Adrenal gland (tissue), 5 donors: ENCODE data around the gene RASD1.

Source experiments
- POLR2A ChIP-seq, 2 donors: fragments of 450-650 bp; IDR thresholded peaks; one replicate each; pipeline ENCODE4 v1.6.1; 2017; ENCODE audit warnings: antibody characterized with exemption in 2 of 2, mild to moderate bottlenecking in 2 of 2, moderate library complexity in 1 of 2
- TF ChIP-seq, protein P1 (sequence below), 6 experiments: fragments of 450-650 bp in 4 of 6; fragments of 200-600 bp in 2 of 6; sonication (generic) in 1 of 6; IDR thresholded peaks; 1 replicate in 5 of 6; 2 replicates in 1 of 6; pipeline versions ENCODE4 v1.5.1 to v1.8.0; 2016 to 2021; ENCODE audit warnings: antibody characterized with exemption in 6 of 6, mild to moderate bottlenecking in 2 of 6, moderate library complexity in 1 of 6
- donor health status: DM: no; HTN: no; CAD: no.

DNA sequence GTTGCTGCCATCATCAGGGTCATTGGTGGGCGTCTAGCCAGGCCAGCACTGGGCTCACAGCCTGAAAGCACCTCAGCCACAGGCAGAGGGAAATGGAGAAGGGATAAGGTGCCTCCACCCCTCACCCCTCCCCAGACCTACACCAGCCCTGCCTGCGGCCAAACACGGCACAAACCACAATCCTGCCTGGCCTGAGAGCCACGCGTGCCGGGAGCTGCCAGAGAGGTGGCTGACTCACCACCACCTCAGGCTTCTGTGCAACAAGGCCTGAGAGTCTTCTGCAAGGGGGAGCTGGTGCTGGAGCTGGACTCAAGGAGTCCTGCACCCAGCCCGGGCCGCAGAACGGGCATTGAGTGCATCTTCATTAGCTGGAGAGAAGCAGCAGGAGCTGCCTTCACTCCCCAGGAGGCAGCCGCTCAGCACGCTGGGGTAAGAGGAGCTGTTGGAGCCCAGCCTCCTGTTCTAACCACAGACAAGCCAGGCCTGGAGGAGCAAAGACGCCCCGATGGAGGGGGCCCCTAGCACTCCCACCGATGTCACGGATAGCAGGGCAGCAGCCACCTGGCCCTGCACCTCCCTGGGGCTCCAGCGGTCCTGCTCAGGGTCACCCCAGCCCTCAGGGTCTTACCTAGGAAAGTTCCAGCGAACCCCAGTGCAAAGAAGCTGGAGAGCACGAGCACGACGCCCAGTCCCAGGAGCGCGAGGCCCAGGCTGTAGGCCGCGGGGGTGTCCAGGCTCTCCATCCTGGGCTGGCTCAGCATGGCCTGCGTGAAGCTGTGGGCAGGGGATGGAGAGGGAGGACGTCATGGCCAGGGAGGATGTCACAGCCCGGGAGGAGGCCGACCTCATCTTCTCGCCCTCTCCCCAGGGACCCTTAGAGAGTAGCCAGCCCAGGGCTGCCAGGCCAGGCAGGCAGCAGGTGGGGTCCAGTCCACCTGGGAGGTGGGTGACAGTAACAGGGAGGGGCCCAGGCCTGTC lies 16.0 kb upstream of the RASD1 start:
- no peak for TF ChIP-seq POLR2A (IDR thresholded peaks at IDR 0.05)
- TF ChIP-seq, protein P1, sequence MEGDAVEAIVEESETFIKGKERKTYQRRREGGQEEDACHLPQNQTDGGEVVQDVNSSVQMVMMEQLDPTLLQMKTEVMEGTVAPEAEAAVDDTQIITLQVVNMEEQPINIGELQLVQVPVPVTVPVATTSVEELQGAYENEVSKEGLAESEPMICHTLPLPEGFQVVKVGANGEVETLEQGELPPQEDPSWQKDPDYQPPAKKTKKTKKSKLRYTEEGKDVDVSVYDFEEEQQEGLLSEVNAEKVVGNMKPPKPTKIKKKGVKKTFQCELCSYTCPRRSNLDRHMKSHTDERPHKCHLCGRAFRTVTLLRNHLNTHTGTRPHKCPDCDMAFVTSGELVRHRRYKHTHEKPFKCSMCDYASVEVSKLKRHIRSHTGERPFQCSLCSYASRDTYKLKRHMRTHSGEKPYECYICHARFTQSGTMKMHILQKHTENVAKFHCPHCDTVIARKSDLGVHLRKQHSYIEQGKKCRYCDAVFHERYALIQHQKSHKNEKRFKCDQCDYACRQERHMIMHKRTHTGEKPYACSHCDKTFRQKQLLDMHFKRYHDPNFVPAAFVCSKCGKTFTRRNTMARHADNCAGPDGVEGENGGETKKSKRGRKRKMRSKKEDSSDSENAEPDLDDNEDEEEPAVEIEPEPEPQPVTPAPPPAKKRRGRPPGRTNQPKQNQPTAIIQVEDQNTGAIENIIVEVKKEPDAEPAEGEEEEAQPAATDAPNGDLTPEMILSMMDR (IDR thresholded peaks at IDR 0.05), result no peak
